ENCODE results near the gene HDAC9.

HDAC9 gene

GRCh38 chr7:18803923-18804322 lies 308.4 kb downstream of the HDAC9 start:
- no peak overlapping the region for H3K18ac ChIP-seq (ENCODE audit: low read length)
- H3K23ac ChIP-seq (ENCODE audit: low read length) = no peak overlapping the region
- WGBS (ENCODE audit: extremely low coverage, insufficient coverage, low lambda C conversion rate) = no CpG with 5 or more reads among the region's 1 CpG
- H3K4ac ChIP-seq (ENCODE audit: low read depth, low read length) = no peak overlapping the region
- H3K4me2 ChIP-seq (ENCODE audit: low read length) = no peak overlapping the region
- no peak overlapping the region for H2BK5ac ChIP-seq (ENCODE audit: low read length)
- no peak overlapping the region for H3K9ac ChIP-seq (ENCODE audit: low read length)
- no peak overlapping the region for H2BK120ac ChIP-seq (ENCODE audit: low read depth, low read length)
- H3K27ac ChIP-seq (ENCODE audit: low read depth, low read length) = no peak overlapping the region
- no peak overlapping the region for H4K8ac ChIP-seq (ENCODE audit: low read depth, low read length)
- H2BK15ac ChIP-seq (replicated peaks; ENCODE audit: low read depth) = no peak overlapping the region
- DNase-seq = no peak
- no peaks in the 10 kb centered on the region for H3K4me1 ChIP-seq (ENCODE audit: control insufficient read depth, low read depth, low read length)
- H3K4me3 ChIP-seq (ENCODE audit: low read length) = no peak overlapping the region
- no peaks in the 10 kb centered on the region for H3K27me3 ChIP-seq (ENCODE audit: insufficient read depth, low read length, poor library complexity)
- no peak overlapping the region for H2AK5ac ChIP-seq (ENCODE audit: low read length)
- H4K5ac ChIP-seq (ENCODE audit: low read length) = no peak overlapping the region
- H3K79me1 ChIP-seq (ENCODE audit: low read length) = no peaks in the 10 kb centered on the region
- H3K56ac ChIP-seq (ENCODE audit: low read length) = no peak overlapping the region
- H3K79me2 ChIP-seq (ENCODE audit: control insufficient read depth, insufficient read depth, low read length) = no peaks in the 10 kb centered on the region
- no peaks in the 10 kb centered on the region for H3K36me3 ChIP-seq (ENCODE audit: control insufficient read depth, insufficient read depth, low read length)

DNA sequence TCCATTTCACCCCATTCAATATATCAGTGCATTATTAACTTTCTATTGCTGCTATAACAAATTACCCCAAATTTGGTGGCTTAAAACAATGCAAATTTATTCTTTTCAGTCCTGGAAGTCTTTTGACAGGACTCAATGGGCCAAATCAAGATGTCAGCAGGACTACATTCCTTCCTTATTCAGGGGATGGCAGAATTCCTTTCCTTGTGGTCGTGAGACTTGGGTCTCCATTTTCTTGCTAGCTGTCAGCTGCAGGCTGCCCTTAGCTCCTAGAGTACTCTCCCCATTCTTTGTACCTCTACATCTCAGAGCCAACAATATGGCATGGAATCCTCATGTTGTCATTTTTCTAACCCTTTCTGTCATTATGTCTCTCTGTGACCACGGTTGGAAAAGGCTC lies 310.6 kb downstream of the HDAC9 start:
- WGBS (ENCODE audit: extremely low coverage, insufficient coverage, low lambda C conversion rate) = no CpG with 5 or more reads among the region's 2 CpGs
- Histone ChIP-seq H3K9ac (ENCODE audit: low read length) (no peak overlapping the region), H3K18ac (ENCODE audit: low read length) (no peak overlapping the region)

DNA sequence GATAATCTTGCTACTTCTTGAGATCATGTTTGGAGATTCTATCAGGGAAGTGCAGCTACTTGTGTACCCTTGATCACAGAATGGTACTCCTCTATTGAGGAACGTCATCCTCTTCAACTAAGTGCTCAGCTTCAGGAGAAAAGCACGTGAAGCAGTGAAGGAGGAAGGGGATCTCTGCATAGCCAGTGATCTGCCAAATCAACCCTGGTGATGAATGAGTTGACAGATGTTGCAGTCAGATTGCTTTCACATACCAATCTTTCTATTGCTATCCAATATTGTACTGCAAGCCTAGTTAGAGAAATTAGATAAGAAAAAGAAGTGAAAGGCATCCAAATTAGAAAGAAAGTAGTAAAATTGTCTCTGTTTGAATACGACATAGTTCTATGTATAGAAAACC lies 312.5 kb downstream of the HDAC9 start:
- H3K23ac ChIP-seq (ENCODE audit: low read length) = no peak overlapping the region
- H3K79me2 ChIP-seq (ENCODE audit: control insufficient read depth, insufficient read depth, low read length) = no peaks in the 10 kb centered on the region
- no peak overlapping the region for H2AK5ac ChIP-seq (ENCODE audit: low read length)
- H3K4me1 ChIP-seq (ENCODE audit: control insufficient read depth, low read depth, low read length) = no peaks in the 10 kb centered on the region
- H2BK15ac ChIP-seq (replicated peaks; ENCODE audit: low read depth) = no peak overlapping the region
- no peak overlapping the region for H4K5ac ChIP-seq (ENCODE audit: low read length)
- H3K4me2 ChIP-seq (ENCODE audit: low read length) = no peak overlapping the region
- no peak overlapping the region for H3K27ac ChIP-seq (ENCODE audit: low read depth, low read length)
- H3K4ac ChIP-seq (ENCODE audit: low read depth, low read length) = no peak overlapping the region
- H3K27me3 ChIP-seq (ENCODE audit: insufficient read depth, low read length, poor library complexity) = no peaks in the 10 kb centered on the region
- no peak overlapping the region for H2BK5ac ChIP-seq (ENCODE audit: low read length)
- H4K8ac ChIP-seq (ENCODE audit: low read depth, low read length) = no peak overlapping the region
- no peak overlapping the region for H3K18ac ChIP-seq (ENCODE audit: low read length)
- H3K56ac ChIP-seq (ENCODE audit: low read length) = no peak overlapping the region
- no CpG with 5 or more reads among the region's 3 CpGs for whole genome bisulfite sequencing (ENCODE audit: extremely low coverage, insufficient coverage, low lambda C conversion rate)
- no peak overlapping the region for H3K9ac ChIP-seq (ENCODE audit: low read length)
- no peaks in the 10 kb centered on the region for H3K36me3 ChIP-seq (ENCODE audit: control insufficient read depth, insufficient read depth, low read length)
- no peak overlapping the region for H3K4me3 ChIP-seq (ENCODE audit: low read length)
- no peak for DNase-seq
- H3K79me1 ChIP-seq (ENCODE audit: low read length) = no peaks in the 10 kb centered on the region
- H2BK120ac ChIP-seq (ENCODE audit: low read depth, low read length) = no peak overlapping the region

More for the DNA sequence above, 310.6 kb downstream of the HDAC9 start:
- Histone ChIP-seq H2BK120ac (ENCODE audit: low read depth, low read length) (no peak overlapping the region), H3K4ac (ENCODE audit: low read depth, low read length) (no peak overlapping the region), H3K4me2 (ENCODE audit: low read length) (no peak overlapping the region), H2BK15ac (replicated peaks; ENCODE audit: low read depth) (no peak overlapping the region), H4K5ac (ENCODE audit: low read length) (no peak overlapping the region), H3K23ac (ENCODE audit: low read length) (no peak overlapping the region), H3K56ac (ENCODE audit: low read length) (no peak overlapping the region), H2BK5ac (ENCODE audit: low read length) (no peak overlapping the region), H3K4me1 (ENCODE audit: control insufficient read depth, low read depth, low read length) (no peaks in the 10 kb centered on the region), H4K8ac (ENCODE audit: low read depth, low read length) (no peak overlapping the region), H3K36me3 (ENCODE audit: control insufficient read depth, insufficient read depth, low read length) (no peaks in the 10 kb centered on the region), H3K79me1 (ENCODE audit: low read length) (no peaks in the 10 kb centered on the region), H3K27me3 (ENCODE audit: insufficient read depth, low read length, poor library complexity) (no peaks in the 10 kb centered on the region), H3K4me3 (ENCODE audit: low read length) (no peak overlapping the region), H2AK5ac (ENCODE audit: low read length) (no peak overlapping the region), H3K27ac (ENCODE audit: low read depth, low read length) (no peak overlapping the region), H3K79me2 (ENCODE audit: control insufficient read depth, insufficient read depth, low read length) (no peaks in the 10 kb centered on the region)
- no peak for DNase-seq

GRCh38 chr7:18815261-18815960 lies 319.9 kb downstream of the HDAC9 start:
- no CpG with 5 or more reads among the region's 3 CpGs for WGBS (ENCODE audit: extremely low coverage, insufficient coverage, low lambda C conversion rate)
- Histone ChIP-seq H4K5ac (ENCODE audit: low read length) (no peak overlapping the region), H2BK15ac (replicated peaks; ENCODE audit: low read depth) (no peak overlapping the region)

DNA sequence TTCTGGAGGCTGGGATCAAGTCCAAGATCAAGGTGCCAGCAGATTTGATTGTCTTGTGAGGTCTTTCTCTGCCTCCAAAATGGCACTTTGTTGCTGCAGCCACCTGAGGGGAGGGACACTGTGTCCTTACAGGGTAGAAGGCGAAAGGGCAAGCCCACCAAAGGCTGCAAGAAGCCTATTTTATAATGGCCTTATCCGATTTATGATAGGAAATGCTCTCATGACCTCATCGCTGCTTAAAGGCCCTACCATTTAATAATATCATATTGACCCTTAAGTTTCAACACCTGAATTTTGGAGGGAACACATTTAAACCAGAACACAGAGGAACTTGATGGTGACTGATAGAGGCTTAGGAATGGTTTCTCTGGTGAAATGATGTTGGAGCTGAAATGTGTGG lies 325.4 kb downstream of the HDAC9 start:
- H3K56ac ChIP-seq (ENCODE audit: low read length) = no peak overlapping the region
- no CpG with 5 or more reads among the region's 3 CpGs for WGBS (ENCODE audit: extremely low coverage, insufficient coverage, low lambda C conversion rate)
- H3K18ac ChIP-seq (ENCODE audit: low read length) = no peak overlapping the region
- DNase-seq = no peak
- H3K79me2 ChIP-seq (ENCODE audit: control insufficient read depth, insufficient read depth, low read length) = no peaks in the 10 kb centered on the region
- H3K4me2 ChIP-seq (ENCODE audit: low read length) = no peak overlapping the region
- H4K5ac ChIP-seq (ENCODE audit: low read length) = no peak overlapping the region
- H3K4me1 ChIP-seq (ENCODE audit: control insufficient read depth, low read depth, low read length) = no peaks in the 10 kb centered on the region
- no peak overlapping the region for H3K23ac ChIP-seq (ENCODE audit: low read length)
- H2BK5ac ChIP-seq (ENCODE audit: low read length) = no peak overlapping the region
- H3K4ac ChIP-seq (ENCODE audit: low read depth, low read length) = no peak overlapping the region
- H3K79me1 ChIP-seq (ENCODE audit: low read length) = no peaks in the 10 kb centered on the region
- no peak overlapping the region for H3K9ac ChIP-seq (ENCODE audit: low read length)
- no peak overlapping the region for H2BK120ac ChIP-seq (ENCODE audit: low read depth, low read length)
- H2BK15ac ChIP-seq (replicated peaks; ENCODE audit: low read depth) = no peak overlapping the region
- no peak overlapping the region for H3K4me3 ChIP-seq (ENCODE audit: low read length)
- no peak overlapping the region for H3K27ac ChIP-seq (ENCODE audit: low read depth, low read length)
- no peaks in the 10 kb centered on the region for H3K27me3 ChIP-seq (ENCODE audit: insufficient read depth, low read length, poor library complexity)
- no peaks in the 10 kb centered on the region for H3K36me3 ChIP-seq (ENCODE audit: control insufficient read depth, insufficient read depth, low read length)
- no peak overlapping the region for H2AK5ac ChIP-seq (ENCODE audit: low read length)
- no peak overlapping the region for H4K8ac ChIP-seq (ENCODE audit: low read depth, low read length)

More at GRCh38 chr7:18815261-18815960, 319.9 kb downstream of the HDAC9 start:
- DNase-seq = no peak
- H3K4me1 ChIP-seq (ENCODE audit: control insufficient read depth, low read depth, low read length) = no peaks in the 10 kb centered on the region
- H3K56ac ChIP-seq (ENCODE audit: low read length) = no peak overlapping the region
- no peaks in the 10 kb centered on the region for H3K79me2 ChIP-seq (ENCODE audit: control insufficient read depth, insufficient read depth, low read length)
- no peak overlapping the region for H3K4me2 ChIP-seq (ENCODE audit: low read length)
- H2BK120ac ChIP-seq (ENCODE audit: low read depth, low read length) = no peak overlapping the region
- H2AK5ac ChIP-seq (ENCODE audit: low read length) = no peak overlapping the region
- H2BK5ac ChIP-seq (ENCODE audit: low read length) = no peak overlapping the region
- no peak overlapping the region for H3K23ac ChIP-seq (ENCODE audit: low read length)
- H3K9ac ChIP-seq (ENCODE audit: low read length) = no peak overlapping the region
- H4K8ac ChIP-seq (ENCODE audit: low read depth, low read length) = no peak overlapping the region
- no peaks in the 10 kb centered on the region for H3K79me1 ChIP-seq (ENCODE audit: low read length)
- no peak overlapping the region for H3K27ac ChIP-seq (ENCODE audit: low read depth, low read length)
- no peak overlapping the region for H3K4me3 ChIP-seq (ENCODE audit: low read length)
- no peaks in the 10 kb centered on the region for H3K36me3 ChIP-seq (ENCODE audit: control insufficient read depth, insufficient read depth, low read length)
- no peaks in the 10 kb centered on the region for H3K27me3 ChIP-seq (ENCODE audit: insufficient read depth, low read length, poor library complexity)
- H3K4ac ChIP-seq (ENCODE audit: low read depth, low read length) = no peak overlapping the region
- no peak overlapping the region for H3K18ac ChIP-seq (ENCODE audit: low read length)

- Histone ChIP-seq H3K4me1 (ENCODE audit: control insufficient read depth, low read depth, low read length) (no peaks in the 10 kb centered on the region), H2BK120ac (ENCODE audit: low read depth, low read length) (no peak overlapping the region), H2BK15ac (replicated peaks; ENCODE audit: low read depth) (no peak overlapping the region), H4K8ac (ENCODE audit: low read depth, low read length) (no peak overlapping the region), H3K4me2 (ENCODE audit: low read length) (no peak overlapping the region), H3K4me3 (ENCODE audit: low read length) (no peak overlapping the region), H3K23ac (ENCODE audit: low read length) (no peak overlapping the region), H2AK5ac (ENCODE audit: low read length) (no peak overlapping the region), H3K36me3 (ENCODE audit: control insufficient read depth, insufficient read depth, low read length) (no peaks in the 10 kb centered on the region), H3K9ac (ENCODE audit: low read length) (no peak overlapping the region), H3K27ac (ENCODE audit: low read depth, low read length) (no peak overlapping the region), H3K4ac (ENCODE audit: low read depth, low read length) (no peak overlapping the region), H2BK5ac (ENCODE audit: low read length) (no peak overlapping the region), H3K79me2 (ENCODE audit: control insufficient read depth, insufficient read depth, low read length) (no peaks in the 10 kb centered on the region), H3K56ac (ENCODE audit: low read length) (no peak overlapping the region), H3K18ac (ENCODE audit: low read length) (no peak overlapping the region), H3K27me3 (ENCODE audit: insufficient read depth, low read length, poor library complexity) (no peaks in the 10 kb centered on the region), H4K5ac (ENCODE audit: low read length) (no peak overlapping the region), H3K79me1 (ENCODE audit: low read length) (no peaks in the 10 kb centered on the region)
- no peak for DNase-seq
Observed at GRCh38 chr7:18821554-18821953, 326.0 kb downstream of the HDAC9 start.

Measured in mesendoderm (in vitro differentiated cells).